Kidney (tissue), 14 donors: ENCODE results near the gene EP400. TPM values are rescaled to one million over a fixed set of nuclear protein-coding genes. Genes with fewer than 3 reads are reported as not detected.
"Not testable (repeated sequence)": the region's sequence is repeated elsewhere in the genome, so short reads cannot be mapped to it uniquely, and the experiment has no call there.

Experiments
- DNase-seq, 5 donors: peaks; one replicate each; pipeline ENCODE4 v3.0.0-alpha.2; 2013 to 2020
- FAIRE-seq: peaks from 2 replicates; lab custom pipeline; 2012; peaks lifted over from hg19 to GRCh38; lab: Jason Lieb, UNC
- H3K27ac ChIP-seq, 2 donors: one replicate each; pipeline ENCODE4 v1.7.0; 2013; ENCODE audit warnings: low read depth in 2 of 2, low read length in 2 of 2, inconsistent platforms in 1 of 2
- H3K27me3 ChIP-seq: one replicate; pipeline ENCODE4 v1.7.1; 2013; ENCODE audit warnings: low read length, inconsistent platforms; ENCODE audit not compliant: control insufficient read depth, insufficient read depth
- H3K36me3 ChIP-seq, 3 donors: one replicate each; pipeline versions ENCODE4 v1.7.0 to v1.7.1; 2013; ENCODE audit warnings: low read length in 3 of 3, control low read depth in 1 of 3, inconsistent platforms in 1 of 3; ENCODE audit not compliant: insufficient read depth in 3 of 3, control insufficient read depth in 2 of 3
- H3K4me1 ChIP-seq, 3 donors: one replicate each; pipeline versions ENCODE4 v1.7.0 to v1.7.1; 2013; ENCODE audit warnings: low read length in 3 of 3, inconsistent platforms in 1 of 3, low read depth in 1 of 3; ENCODE audit not compliant: control insufficient read depth in 2 of 3, insufficient read depth in 2 of 3
- H3K4me3 ChIP-seq, 3 donors: one replicate each; pipeline versions ENCODE4 v1.7.0 to v1.8.1; 2013; ENCODE audit warnings: low read length in 3 of 3, control low read depth in 1 of 3, inconsistent platforms in 1 of 3
- H3K9ac ChIP-seq, 3 donors: one replicate each; pipeline versions ENCODE4 v1.7.0 to v1.7.1; 2013; ENCODE audit warnings: low read length in 3 of 3, control low read depth in 1 of 3, inconsistent platforms in 1 of 3
- H3K9me3 ChIP-seq, 3 donors: one replicate each; pipeline versions ENCODE4 v1.7.0 to v1.7.1; 2013; ENCODE audit warnings: low read length in 3 of 3, control low read depth in 1 of 3, inconsistent platforms in 1 of 3; ENCODE audit not compliant: control insufficient read depth in 2 of 3, insufficient read depth in 1 of 3
- CTCF ChIP-seq: IDR thresholded peaks from 3 replicates; pipeline ENCODE4 v1.5.1; 2012; ENCODE audit warnings: mild to moderate bottlenecking, moderate library complexity, borderline replicate concordance; ENCODE audit not compliant: insufficient read depth; ENCODE audit errors: extremely low read depth
- intact Hi-C: fragments of 100-400 bp; cut with DNase I; formaldehyde crosslinking; loops from one replicate; pipeline ENCODE4 v1.11.1; 2022
- polyA plus RNA-seq: library from polyadenylated mRNA; stranded (reverse); fragments of 350-450 nt; fragmentation: Illumina TruSeq; extraction: RNeasy Lipid Tissue Mini Kit (QIAGEN cat#74804); gene quantifications from one replicate; pipeline ENCODE4 v1.2.3, GENCODE V29; 2014; ENCODE audit warnings: low read depth, low replicate concordance; ENCODE audit not compliant: insufficient read depth
- total RNA-seq: library from RNA; stranded (reverse); fragmentation: NEBNext Ultra II Directional; extraction: Animal tissue kit (Norgen Biotek cat#: 25700); gene quantifications from one replicate; pipeline ENCODE4 v1.2.1, GENCODE V29; 2021
- donor health status: control.
- donor health status: control.
- donor health status: control.
- donor health status: control.
- donor health status: control.
- donor health status: DM: yes; HTN: yes; CAD: no.
- donor health status: Normal renal cell carcinoma (clear cell type).

The EP400 gene
- total and polyA plus RNA-seq, 2 donors from 2014 or later, result 7.5 to 44.7 TPM

GRCh38 chr12:131948166-131948712 is 1.5 kb upstream of the EP400 start:
- no peak for FAIRE-seq
- peaks cover 0 to 4% (median 0%) of the 10 kb centered on the region in 3 donors for H3K4me1 ChIP-seq
- no peak for TF ChIP-seq CTCF
- H3K27me3 ChIP-seq, result no peaks in the 10 kb centered on the region
- no peak for DNase-seq
- no peaks in the 10 kb centered on the region for H3K9me3 ChIP-seq
- peaks cover 0 to 3% (median 0%) of the 10 kb centered on the region in 3 donors for H3K36me3 ChIP-seq
- intact Hi-C loops, result no loop called here
- H3K9ac ChIP-seq, result no peak overlapping the region
- H3K4me3 ChIP-seq, result no peak overlapping the region
- H3K27ac ChIP-seq, result no peak overlapping the region

- H3K4me1 ChIP-seq, H3K27me3 ChIP-seq, H3K9me3 ChIP-seq, intact Hi-C loops, FAIRE-seq, H3K36me3 ChIP-seq: not testable (repeated sequence)
- Histone ChIP-seq H3K9ac (peak overlapping the region in 1 of 3 donors; percentile 40), H3K27ac (peak overlapping the region; percentile 51 to 76), H3K4me3 (peak overlapping the region; percentile 24 to 77 (median 53))
- peak in 1 of 5 donors; percentile 8 for DNase-seq
These were observed 870 bp upstream of the EP400 start for GRCh38 chr12:131948713-131949430.

- Histone ChIP-seq H3K27me3 (no peaks in the 10 kb centered on the region), H3K9me3 (no peaks in the 10 kb centered on the region), H3K9ac (peak overlapping the region; percentile 39 to 91 (median 77)), H3K4me1 (peaks cover 0 to 4% (median 0%) of the 10 kb centered on the region in 3 donors), H3K27ac (peak overlapping the region in 1 of 2 donors; percentile 51), H3K36me3 (no peaks in the 10 kb centered on the region), H3K4me3 (peak overlapping the region; percentile 61 to 78 (median 68))
- no peak for TF ChIP-seq CTCF
- FAIRE-seq (no peak), DNase-seq (peak; percentile 21 to 85 (median 43))
- intact Hi-C loops, result no loop called here
These were observed 606 bp downstream of the EP400 start for GRCh38 chr12:131950182-131950913.

- FAIRE-seq, H3K9me3 ChIP-seq, H3K9ac ChIP-seq, H3K27me3 ChIP-seq, H3K4me3 ChIP-seq, H3K36me3 ChIP-seq, H3K27ac ChIP-seq, intact Hi-C loops, H3K4me1 ChIP-seq: not testable (repeated sequence)
- DNase-seq, result peak in 1 of 5 donors; percentile 10
These were observed 4.1 kb downstream of the EP400 start for GRCh38 chr12:131953810-131954209.

GRCh38 chr12:131954460-131954859 is 4.7 kb downstream of the EP400 start:
- FAIRE-seq, result not testable (repeated sequence)
- peak in 1 of 5 donors; percentile 18 for DNase-seq

More at GRCh38 chr12:131954460-131954859, 4.7 kb downstream of the EP400 start:
- H3K9me3 ChIP-seq, H3K4me3 ChIP-seq, H3K27me3 ChIP-seq, H3K27ac ChIP-seq, H3K36me3 ChIP-seq, H3K4me1 ChIP-seq, intact Hi-C loops, H3K9ac ChIP-seq: not testable (repeated sequence)
